GM18519 (cell line): ENCODE data around the gene CISD3.

Source experiments
- ATAC-seq: cut with Tn5 transposase; IDR thresholded peaks from one replicate; pipeline ENCODE4 v1.9.1; 2021; ENCODE audit warnings: mild to moderate bottlenecking, moderate library complexity; ENCODE audit not compliant: unreplicated experiment, low FRiP score

Gene CISD3

GRCh38 chr17:38741921-38742410 is 11.8 kb downstream of the CISD3 start:
- no peak for ATAC-seq

- ATAC-seq = no peak
These were observed 12.5 kb downstream of the CISD3 start for GRCh38 chr17:38742411-38743308.

GRCh38 chr17:38743556-38744171 is 13.5 kb downstream of the CISD3 start:
- ATAC-seq = no peak

- no peak for ATAC-seq
These were observed 15.4 kb downstream of the CISD3 start for GRCh38 chr17:38745545-38745944.

GRCh38 chr17:38746004-38746848 is 16.1 kb downstream of the CISD3 start:
- ATAC-seq = no peak

- no peak for ATAC-seq
These were observed 16.8 kb downstream of the CISD3 start for GRCh38 chr17:38746849-38747462.

GRCh38 chr17:38747463-38748148 is 17.5 kb downstream of the CISD3 start:
- ATAC-seq = no peak

GRCh38 chr17:38748149-38748891 is 18.2 kb downstream of the CISD3 start, which contains the start of gene PCGF2:
PCGF2 (minus strand) TSS chr17:38748336; CDS start chr17:38740402, 7,934 bp downstream.
- ATAC-seq = no peak

- ATAC-seq = no peak
These were observed 18.7 kb downstream of the CISD3 start for GRCh38 chr17:38748892-38749222.

- ATAC-seq = no peak
These were observed 19.3 kb downstream of the CISD3 start for GRCh38 chr17:38749223-38750043.

- ATAC-seq = no peak
These were observed 19.8 kb downstream of the CISD3 start for GRCh38 chr17:38750044-38750311.

GRCh38 chr17:38750312-38751121 is 20.4 kb downstream of the CISD3 start:
- ATAC-seq = no peak

GRCh38 chr17:38751144-38751807 is 21.1 kb downstream of the CISD3 start:
- ATAC-seq = no peak

GRCh38 chr17:38751808-38752307 is 21.7 kb downstream of the CISD3 start:
- no peak for ATAC-seq

- peak; percentile 74 for ATAC-seq
These were observed 22.3 kb downstream of the CISD3 start, which contains the start of gene PSMB3 for GRCh38 chr17:38752308-38753070. PSMB3 (plus strand) TSS chr17:38752741; CDS start chr17:38752827, 86 bp downstream.

GRCh38 chr17:38753071-38753506 is 22.9 kb downstream of the CISD3 start:
- ATAC-seq = no peak
